ENCODE data around the gene KRT13.

GRCh38 chr17:41492771-41493170 is 12.6 kb downstream of the KRT13 start:
- TF ChIP-seq CTCF (IDR thresholded peaks at IDR 0.05), result no peak
- TF ChIP-seq POLR2A (IDR thresholded peaks at IDR 0.05), result no peak

Measured in uterus (tissue), 2 donors.